ENCODE data around the gene KCNK6. TPM values are rescaled to one million over a fixed set of nuclear protein-coding genes. Genes with fewer than 3 reads are reported as not detected.
A peak's percentile ranks its signal among the peaks of the same experiment; 100 is the strongest.

KCNK6 gene
- total RNA-seq, 1 donor from 2014 or later, result 13.1 TPM

- H3K27me3 ChIP-seq, result no peaks in the 10 kb centered on the region
- intact Hi-C loops (cut with DNase I), result no loop called here
- DNase-seq (no peak), ATAC-seq (no peak)
- H3K27ac ChIP-seq, result peak overlapping the region; percentile 15
- H3K36me3 ChIP-seq, result no peaks in the 10 kb centered on the region
- H3K4me1 ChIP-seq, result no peaks in the 10 kb centered on the region
- TF ChIP-seq CTCF (IDR thresholded peaks at IDR 0.05), result no peak
- no peaks in the 10 kb centered on the region for H3K9me3 ChIP-seq
- H3K4me3 ChIP-seq, result no peak overlapping the region
Measured at GRCh38 chr19:38298821-38299680, 20.6 kb upstream of the KCNK6 start.

- no peak for TF ChIP-seq CTCF (IDR thresholded peaks at IDR 0.05)
- Histone ChIP-seq H3K4me3 (peak within 1 kb of the TSS; percentile 43), H3K4me1 (peaks cover 10% of the 10 kb centered on the region), H3K27ac (peak within 1 kb of the TSS; percentile 83), H3K27me3 (no peaks in the 10 kb centered on the region), H3K9me3 (no peaks in the 10 kb centered on the region), H3K36me3 (peaks cover 5% of the 10 kb centered on the region)
- peak; percentile 88 for ATAC-seq
- intact Hi-C loops (cut with DNase I), result no loop called here
- peak; percentile 88 for DNase-seq
Measured at GRCh38 chr19:38303517-38304351, 15.9 kb upstream of the KCNK6 start, which contains the start of gene C19orf33. TSS of gene C19orf33 (plus strand) at chr19:38304251. CDS start at chr19:38304262, 11 bp downstream.

GRCh38 chr19:38304352-38304865 lies 15.2 kb upstream of the KCNK6 start:
- peaks cover 10% of the 10 kb centered on the region for H3K4me1 ChIP-seq
- H3K36me3 ChIP-seq, result peaks cover 5% of the 10 kb centered on the region
- ATAC-seq (peak; percentile 2), DNase-seq (no peak)
- peak overlapping the region; percentile 43 for H3K4me3 ChIP-seq
- peak overlapping the region; percentile 80 for H3K27ac ChIP-seq
- H3K9me3 ChIP-seq, result no peaks in the 10 kb centered on the region
- no peaks in the 10 kb centered on the region for H3K27me3 ChIP-seq
- intact Hi-C loops (cut with DNase I), result no loop called here
- no peak for TF ChIP-seq CTCF (IDR thresholded peaks at IDR 0.05)

GRCh38 chr19:38304866-38305429 lies 14.7 kb upstream of the KCNK6 start:
- no peak for TF ChIP-seq CTCF (IDR thresholded peaks at IDR 0.05)
- ATAC-seq, result peak; percentile 90
- intact Hi-C loops (cut with DNase I), result no loop called here
- peak overlapping the region; percentile 43 for H3K4me3 ChIP-seq
- DNase-seq, result peak; percentile 92
- H3K4me1 ChIP-seq, result peaks cover 10% of the 10 kb centered on the region
- H3K9me3 ChIP-seq, result no peaks in the 10 kb centered on the region
- peak overlapping the region; percentile 80 for H3K27ac ChIP-seq
- H3K36me3 ChIP-seq, result peaks cover 5% of the 10 kb centered on the region
- no peaks in the 10 kb centered on the region for H3K27me3 ChIP-seq

- peaks cover 10% of the 10 kb centered on the region for H3K4me1 ChIP-seq
- no peaks in the 10 kb centered on the region for H3K9me3 ChIP-seq
- intact Hi-C loops (cut with DNase I), result no loop called here
- no peak for ATAC-seq
- DNase-seq, result no peak
- no peak overlapping the region for H3K27ac ChIP-seq
- no peaks in the 10 kb centered on the region for H3K27me3 ChIP-seq
- no peak overlapping the region for H3K4me3 ChIP-seq
- TF ChIP-seq CTCF (IDR thresholded peaks at IDR 0.05), result no peak
- peaks cover 5% of the 10 kb centered on the region for H3K36me3 ChIP-seq
Measured at GRCh38 chr19:38306236-38306635, 13.4 kb upstream of the KCNK6 start.
